Cerebellar nuclear complex (tissue), 1 donor: ENCODE data around the gene ST7.
"Not testable (repeated sequence)": the region's sequence is repeated elsewhere in the genome, so short reads cannot be mapped to it uniquely, and the experiment has no call there.

Source experiments
- DNase-seq, 2 experiments: peaks; one replicate each; lab custom pipeline; 2025; lab: John Stamatoyannopoulos, UW

ST7 gene

GRCh38 chr7:117009705-117010361 lies 56.5 kb downstream of the ST7 start:
- DNase-seq = no peak

DNA sequence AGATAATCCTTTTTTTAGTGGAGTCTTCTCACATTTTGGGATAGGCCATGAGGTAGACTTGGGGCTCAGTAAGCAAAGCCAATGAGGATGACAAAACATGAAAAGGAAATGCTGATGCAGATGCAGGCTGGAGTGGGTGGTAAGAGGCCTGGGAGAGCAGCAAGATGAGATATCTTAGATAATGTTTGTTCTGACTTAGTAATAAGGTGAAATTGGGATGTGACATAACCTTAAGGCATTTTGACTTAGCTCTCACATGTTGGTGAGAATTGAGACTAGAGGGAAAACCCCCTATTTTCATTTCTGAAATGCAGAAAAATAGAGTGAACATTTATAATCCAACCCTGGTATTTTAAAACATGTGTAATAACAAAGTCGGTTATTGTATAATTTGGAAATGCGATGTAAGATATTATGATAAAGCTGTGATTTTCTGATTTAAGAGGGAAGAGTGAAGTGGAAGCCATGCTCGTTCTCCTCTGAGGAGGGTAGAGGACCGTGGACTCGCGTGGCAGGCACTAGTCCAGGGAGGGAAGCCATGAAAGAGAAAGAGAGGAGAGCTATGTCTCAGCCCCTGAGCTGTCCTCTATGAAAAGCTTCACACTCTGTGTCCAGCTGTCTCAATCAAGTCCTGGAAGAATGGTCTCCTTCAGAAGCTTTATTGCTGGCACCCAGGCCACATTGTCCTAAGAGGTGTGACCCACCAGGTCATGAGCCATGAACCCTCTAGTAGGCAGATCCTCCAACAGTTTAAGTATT lies 57.3 kb downstream of the ST7 start:
- DNase-seq = no peak

DNA sequence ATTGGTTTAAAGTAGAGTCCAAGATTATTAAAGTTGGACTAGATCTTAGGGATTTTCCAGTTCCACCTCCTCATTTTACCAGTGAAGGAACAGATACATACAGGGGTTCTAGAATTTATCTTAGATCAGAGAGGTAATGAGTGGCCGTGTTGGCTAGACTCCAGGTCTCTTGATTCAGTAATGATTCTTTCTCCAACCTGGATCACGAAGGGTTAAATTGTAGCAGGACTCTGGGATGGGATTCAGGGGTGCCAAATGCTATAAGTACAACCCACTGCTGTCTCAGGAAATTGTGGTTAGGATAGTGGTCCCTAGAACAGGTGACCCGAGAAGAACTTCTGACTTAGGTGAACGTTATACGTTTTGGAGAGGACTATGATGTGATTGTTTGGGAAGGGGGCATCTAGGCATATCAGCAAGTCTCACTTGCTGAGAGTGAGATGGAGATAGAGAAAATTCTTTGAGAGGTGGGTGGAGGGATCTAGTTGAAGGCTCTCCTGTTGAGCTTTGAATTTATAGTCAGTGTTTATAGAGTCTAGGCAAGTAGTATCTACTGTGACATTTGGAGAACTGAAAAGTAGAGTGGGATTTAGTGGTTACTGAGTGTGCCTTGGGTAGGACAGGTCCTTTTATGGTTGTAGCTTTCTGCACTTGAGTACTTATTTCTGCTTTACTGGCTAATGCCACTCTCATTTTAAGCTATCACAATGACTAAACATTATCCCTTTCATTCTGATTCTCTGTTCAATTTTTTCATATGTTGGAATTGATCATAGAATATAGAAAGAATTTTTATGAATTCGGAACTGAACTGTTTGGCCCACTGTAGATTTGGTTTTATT lies 58.3 kb downstream of the ST7 start:
- DNase-seq = no peak

DNA sequence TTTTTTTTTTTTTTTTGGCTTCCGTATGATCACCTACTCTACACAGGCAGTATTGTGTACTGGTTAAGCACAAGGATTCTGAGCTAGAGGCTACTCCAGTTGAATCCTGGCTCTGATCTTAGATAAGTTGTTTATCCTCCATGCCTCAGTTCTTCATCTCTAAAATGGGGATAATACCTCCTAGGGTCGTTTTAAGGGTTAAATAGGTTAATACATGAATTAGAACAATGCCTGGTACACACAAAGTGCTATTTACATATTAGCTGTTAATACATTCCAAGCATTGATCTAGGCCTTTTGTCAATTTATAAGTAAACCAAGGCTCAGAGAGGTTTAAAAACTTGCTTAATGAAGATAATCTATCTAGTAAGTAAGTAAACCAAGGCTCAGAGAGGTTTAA lies 59.0 kb downstream of the ST7 start:
- DNase-seq = no peak

GRCh38 chr7:117012696-117013095 lies 59.4 kb downstream of the ST7 start:
- no peak for DNase-seq

DNA sequence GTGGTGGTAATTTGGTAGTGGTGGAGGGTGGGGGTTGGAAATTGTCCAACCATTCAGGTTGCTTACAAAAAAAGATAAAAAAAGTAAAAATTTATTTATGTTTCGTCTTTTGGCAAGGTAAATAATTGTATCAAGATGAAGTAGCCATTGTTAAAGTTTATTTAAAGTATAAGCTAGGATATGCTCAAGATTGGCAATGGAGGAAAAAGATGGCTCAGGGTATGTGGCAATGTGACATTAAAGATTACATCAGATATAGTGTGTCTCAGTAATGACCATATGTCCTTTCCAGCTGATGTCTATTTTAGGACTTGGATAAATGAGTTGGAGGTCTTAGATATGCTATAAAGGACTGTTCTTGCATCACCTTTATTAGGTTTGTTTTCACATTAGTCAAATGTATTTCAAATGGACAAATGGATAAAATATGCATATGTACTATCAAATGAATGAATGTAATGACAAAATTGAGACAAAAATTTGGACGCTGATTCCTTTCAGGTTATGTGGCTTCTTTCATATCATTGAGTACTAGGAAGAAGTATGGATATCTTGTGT lies 60.9 kb downstream of the ST7 start:
- DNase-seq = no peak

- no peak for DNase-seq
These were observed 61.4 kb downstream of the ST7 start for GRCh38 chr7:117014673-117015133.

DNA sequence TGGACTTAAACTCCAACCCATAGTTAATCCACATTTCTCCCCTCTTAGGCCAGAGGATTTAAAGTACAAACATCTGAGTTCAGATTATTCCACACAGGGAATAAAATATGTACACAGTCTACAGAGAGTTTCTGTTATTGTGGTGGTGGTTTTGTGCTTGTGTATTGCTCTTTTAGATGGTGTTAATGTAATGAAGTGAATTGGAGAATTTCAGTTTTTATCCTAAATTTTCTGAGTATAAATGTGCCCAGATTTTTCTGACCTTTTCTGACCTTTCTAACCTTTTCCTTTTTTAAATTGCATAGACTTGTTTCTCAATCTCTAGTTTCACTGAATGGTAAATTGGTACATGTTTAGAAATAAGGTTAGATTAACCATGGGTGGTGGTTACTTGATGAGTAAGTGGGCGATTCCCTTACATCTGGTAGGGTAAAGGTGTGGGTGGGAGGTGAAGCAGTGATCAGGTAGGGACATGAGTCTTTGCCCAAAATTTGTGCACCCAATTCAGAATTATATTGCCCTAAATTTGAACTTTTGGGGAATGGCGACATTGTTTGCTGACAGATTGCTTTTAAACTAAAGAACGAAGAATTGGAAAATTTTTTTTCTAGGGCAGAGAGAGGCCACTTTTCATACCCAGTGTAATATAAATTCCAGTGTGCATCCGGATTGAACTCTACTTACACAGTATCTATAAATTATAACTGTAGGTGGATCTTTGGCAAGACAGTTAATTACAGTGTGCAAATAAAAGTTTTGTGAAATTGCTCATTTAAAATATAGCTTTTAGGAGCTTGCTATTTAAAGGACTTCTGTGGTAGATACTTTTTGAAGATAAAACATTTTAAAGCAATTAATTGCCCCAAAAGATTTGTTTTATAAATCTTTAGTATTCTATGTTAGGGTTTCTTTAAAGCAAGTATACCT lies 62.2 kb downstream of the ST7 start:
- no peak for DNase-seq

- DNase-seq = no peak
These were observed 63.7 kb downstream of the ST7 start for GRCh38 chr7:117017017-117017451.

GRCh38 chr7:117017702-117018266 lies 64.5 kb downstream of the ST7 start:
- no peak for DNase-seq

- no peak for DNase-seq
These were observed 65.4 kb downstream of the ST7 start for GRCh38 chr7:117018713-117019112.

GRCh38 chr7:117019287-117019686 lies 66.0 kb downstream of the ST7 start:
- no peak for DNase-seq

DNA sequence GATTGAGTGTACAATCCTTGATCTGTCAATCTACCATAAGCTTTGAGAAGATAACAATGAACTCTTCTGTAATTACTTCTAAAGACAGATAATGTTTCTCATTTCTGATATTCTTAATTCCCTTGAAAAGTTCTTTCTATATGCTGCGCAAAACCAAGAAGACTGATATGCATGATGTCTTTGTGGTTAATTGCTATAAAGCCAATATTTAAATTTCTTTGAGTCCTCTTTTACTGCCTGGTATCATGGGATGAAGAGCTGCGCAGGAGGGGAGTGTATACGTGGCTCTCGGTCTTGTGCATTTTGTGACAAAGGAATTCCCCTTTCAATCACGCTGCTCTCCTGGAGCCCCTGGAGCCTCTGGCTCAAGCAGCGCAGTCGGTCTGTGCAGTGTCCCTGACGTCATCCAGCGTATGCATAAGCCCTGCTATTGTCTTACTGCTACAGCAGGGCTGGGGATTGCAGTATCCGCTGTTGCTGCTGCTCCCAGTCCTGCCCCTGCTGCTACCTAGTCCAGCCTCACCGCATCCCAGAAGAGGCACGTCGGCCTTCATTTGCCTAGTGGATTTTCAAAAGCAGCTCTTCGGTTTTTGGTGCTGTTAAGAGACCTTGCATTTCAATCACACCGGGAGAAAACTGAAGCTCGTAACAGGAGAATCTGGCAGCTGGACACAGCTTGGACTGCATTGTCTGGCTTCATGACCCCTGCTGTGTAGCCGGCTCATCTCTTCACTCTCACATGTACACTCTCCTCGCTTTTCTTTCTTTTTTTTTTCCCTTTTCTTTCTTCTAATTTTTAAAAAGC lies 66.7 kb downstream of the ST7 start:
- DNase-seq = peak; percentile 63 to 87

DNA sequence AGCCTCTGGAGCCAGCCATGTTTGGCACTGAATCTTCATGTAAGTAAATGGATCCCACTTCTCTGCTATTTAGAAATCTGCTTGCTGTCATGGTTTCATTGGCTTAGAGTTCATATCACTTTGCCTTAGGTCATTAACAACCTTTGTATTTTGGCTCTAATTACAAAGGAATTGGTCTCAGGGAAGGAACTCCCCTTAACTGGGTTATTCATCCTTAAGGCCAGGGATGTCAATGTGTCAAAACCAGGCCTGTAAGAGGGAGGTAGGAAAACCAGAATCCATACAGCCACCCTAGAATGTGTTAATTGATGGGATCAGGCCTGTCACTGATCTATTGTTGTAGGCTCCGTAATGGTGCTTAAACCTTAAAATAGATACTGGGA lies 67.3 kb downstream of the ST7 start:
- DNase-seq = no peak

DNA sequence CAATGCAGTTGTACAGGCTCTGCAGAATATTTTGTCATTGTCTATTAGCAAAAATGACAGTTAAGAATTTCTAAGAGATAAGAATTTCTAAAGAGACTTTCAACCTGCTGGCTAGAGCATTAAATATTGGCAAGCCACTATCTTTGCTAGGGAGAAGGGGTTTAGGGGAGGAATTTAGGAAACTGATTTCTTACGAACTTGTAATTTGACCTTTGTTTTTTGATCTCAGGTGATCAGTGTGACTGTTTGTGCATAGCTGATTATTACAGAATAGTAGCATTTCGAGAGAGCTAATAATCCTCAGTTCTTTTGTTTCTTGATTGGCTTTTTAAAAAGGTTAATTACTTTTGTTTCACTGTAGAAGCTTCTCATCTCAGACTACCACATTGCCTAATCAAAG lies 68.1 kb downstream of the ST7 start:
- no peak for DNase-seq

GRCh38 chr7:117021986-117022385 lies 68.7 kb downstream of the ST7 start:
- DNase-seq = no peak

DNA sequence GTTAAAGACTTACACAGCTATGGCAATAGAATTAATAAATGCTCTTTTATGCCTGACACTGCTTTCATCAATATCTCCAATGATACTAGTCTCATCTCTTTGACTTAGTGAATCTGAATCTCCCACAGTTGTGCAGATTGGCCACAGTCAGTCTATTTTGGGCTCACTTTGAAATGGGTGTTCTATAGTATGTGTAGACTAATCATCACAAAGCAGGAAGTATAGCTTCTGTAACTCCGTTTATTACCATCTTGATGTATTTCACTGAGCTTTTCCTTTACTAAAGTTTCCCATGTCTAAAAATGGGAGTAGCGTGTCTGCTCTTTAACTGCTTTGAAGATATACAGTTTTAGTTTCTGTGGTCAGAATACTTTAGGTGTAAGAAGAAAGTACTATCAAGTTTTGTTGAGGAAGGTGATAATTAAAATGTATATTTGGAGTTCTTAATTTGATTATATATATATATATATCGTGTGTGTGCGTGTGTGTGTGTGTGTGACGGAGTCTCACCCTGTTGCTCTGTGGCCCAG lies 70.1 kb downstream of the ST7 start:
- DNase-seq = no peak

DNA sequence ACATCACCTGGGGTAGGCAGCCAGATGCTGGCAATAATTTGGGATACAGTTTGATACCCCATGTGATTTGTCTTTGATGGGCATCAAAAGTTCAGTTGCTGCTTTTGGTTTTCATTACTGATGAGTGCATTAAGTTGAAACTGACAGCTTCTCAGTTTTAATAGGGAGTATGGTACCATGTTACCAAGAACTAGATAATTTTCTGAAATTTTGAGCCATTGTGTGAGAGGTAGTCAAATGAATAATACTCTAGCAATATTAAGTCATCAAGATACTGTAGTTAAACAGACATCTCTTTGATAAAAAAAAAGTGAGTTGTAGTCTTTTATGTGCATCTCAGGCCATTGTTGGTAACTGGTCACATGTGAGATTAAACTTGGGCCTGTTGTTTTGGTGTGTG lies 71.5 kb downstream of the ST7 start:
- no peak for DNase-seq

DNA sequence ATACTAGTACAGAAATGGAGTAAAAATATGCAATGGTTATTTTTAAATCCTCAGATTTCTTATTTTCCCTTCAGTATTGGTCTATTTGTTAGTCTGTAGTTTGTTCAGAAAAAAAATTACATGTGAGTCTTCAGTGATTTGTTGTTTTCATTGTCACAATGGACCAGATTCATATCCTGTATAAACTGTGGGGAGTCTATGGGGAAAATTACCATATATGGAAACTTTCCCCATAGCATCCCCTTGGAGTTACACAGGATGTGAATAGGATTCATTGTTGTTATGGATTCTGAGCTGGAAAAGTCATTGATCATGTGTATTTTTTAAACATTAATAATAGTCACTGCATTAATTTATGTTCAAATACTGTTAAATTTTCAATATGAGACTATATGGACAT lies 72.6 kb downstream of the ST7 start:
- no peak for DNase-seq

GRCh38 chr7:117030346-117030745 lies 77.0 kb downstream of the ST7 start:
- DNase-seq = not testable (repeated sequence)
